Neural cell (in vitro differentiated cells): ENCODE results near the gene SAMD9. TPM values are rescaled to one million over a fixed set of nuclear protein-coding genes. Genes with fewer than 3 reads are reported as not detected.

Source experiments
- H2AFZ ChIP-seq: fragments of 200-600, 300-800 bp; sonication (generic), shearing (Covaris generic); 2 replicates; pipeline ENCODE4 v1.6.0; 2014; ENCODE audit warnings: low read depth, mild to moderate bottlenecking, antibody characterized with exemption, low read length, moderate library complexity
- H3F3A ChIP-seq: fragments of 200-600 bp; shearing (Covaris generic); 2 replicates; pipeline ENCODE4 v1.6.1; 2016; ENCODE audit warnings: mild to moderate bottlenecking, moderate library complexity, mixed read lengths, antibody characterized with exemption, low read length; ENCODE audit not compliant: insufficient read depth, poor library complexity, severe bottlenecking
- H3K27ac ChIP-seq: fragments of 200-600, 300-800 bp; sonication (generic), shearing (Covaris generic); 2 replicates; pipeline ENCODE4 v1.5.1; 2014; ENCODE audit warnings: mild to moderate bottlenecking, low read length, moderate library complexity
- H3K27me3 ChIP-seq: fragments of 300-800, 200-600 bp; sonication (generic), shearing (Covaris generic); 2 replicates; pipeline ENCODE4 v1.6.0; 2014; ENCODE audit warnings: mild to moderate bottlenecking, low read depth, low read length, moderate library complexity; ENCODE audit not compliant: insufficient read depth
- H3K36me3 ChIP-seq: fragments of 300-800, 200-600 bp; sonication (generic), shearing (Covaris generic); 2 replicates; pipeline ENCODE4 v1.5.1; 2014; ENCODE audit warnings: mild to moderate bottlenecking, antibody characterized with exemption, low read length, moderate library complexity; ENCODE audit not compliant: insufficient read depth
- H3K4me2 ChIP-seq: fragments of 300-800, 200-600 bp; sonication (generic), shearing (Covaris generic); 2 replicates; pipeline ENCODE4 v1.6.0; 2014; ENCODE audit warnings: mild to moderate bottlenecking, low read length
- H3K4me3 ChIP-seq: fragments of 300-800, 200-600 bp; sonication (generic), shearing (Covaris generic); 2 replicates; pipeline ENCODE4 v1.5.1; 2014; ENCODE audit warnings: mild to moderate bottlenecking, low read length, moderate library complexity
- H3K79me2 ChIP-seq: fragments of 200-600 bp; shearing (Covaris generic); replicated peaks from 2 replicates; pipeline ENCODE4 v1.6.0; 2014; ENCODE audit warnings: mild to moderate bottlenecking, low read length, moderate library complexity; ENCODE audit not compliant: insufficient read depth
- H3K9ac ChIP-seq: fragments of 300-800, 200-600 bp; sonication (generic), shearing (Covaris generic); 2 replicates; pipeline ENCODE4 v1.6.1; 2016; ENCODE audit warnings: mild to moderate bottlenecking, low read length, mixed read lengths
- H3K9me2 ChIP-seq: fragments of 200-600 bp; shearing (Covaris generic); 2 replicates; pipeline ENCODE4 v1.6.1; 2016; ENCODE audit warnings: mild to moderate bottlenecking, low read length, mixed read lengths; ENCODE audit not compliant: insufficient read depth
- H3K9me3 ChIP-seq: fragments of 200-600, 300-800 bp; sonication (generic), shearing (Covaris generic); 2 replicates; pipeline ENCODE4 v1.6.1; 2016; ENCODE audit warnings: mild to moderate bottlenecking, mixed run types, low read length, moderate library complexity, mixed read lengths
- H4K20me1 ChIP-seq: fragments of 200-600 bp; shearing (Covaris generic); 2 replicates; pipeline ENCODE4 v1.6.1; 2016; ENCODE audit warnings: mild to moderate bottlenecking, mixed run types; ENCODE audit not compliant: insufficient read depth
- EP300 ChIP-seq: fragments of 450-650 bp; conservative IDR thresholded peaks from 2 replicates; pipeline ENCODE4 v1.6.1; 2014; ENCODE audit warnings: antibody characterized with exemption, mild to moderate bottlenecking, moderate library complexity; ENCODE audit not compliant: poor library complexity, severe bottlenecking
- EZH2 ChIP-seq: fragments of 200-600, 300-800 bp; shearing (Covaris generic), sonication (generic); IDR thresholded peaks from 2 replicates; pipeline ENCODE4 v1.6.1; 2014; ENCODE audit warnings: antibody characterized with exemption, low read length, borderline replicate concordance, mild to moderate bottlenecking; ENCODE audit not compliant: insufficient read depth, poor library complexity, severe bottlenecking
- MXI1 ChIP-seq: fragments of 450-650 bp; conservative IDR thresholded peaks from 2 replicates; pipeline ENCODE4 v1.6.1; 2014; ENCODE audit warnings: antibody characterized with exemption, mild to moderate bottlenecking; ENCODE audit not compliant: poor library complexity, severe bottlenecking
- POLR2AphosphoS5 ChIP-seq: IDR thresholded peaks from 2 replicates; pipeline ENCODE4 v1.6.1; 2012
- RAD21 ChIP-seq: fragments of 450-650 bp; conservative IDR thresholded peaks from 2 replicates; pipeline ENCODE4 v1.6.1; 2014; ENCODE audit warnings: antibody characterized with exemption, mild to moderate bottlenecking, moderate library complexity
- REST ChIP-seq: IDR thresholded peaks from 2 replicates; pipeline ENCODE4 v1.6.1; 2012; ENCODE audit warnings: borderline replicate concordance
- SMC3 ChIP-seq: fragments of 450-650 bp; conservative IDR thresholded peaks from 2 replicates; pipeline ENCODE4 v1.6.1; 2014; ENCODE audit warnings: antibody characterized with exemption, mild to moderate bottlenecking, moderate library complexity; ENCODE audit not compliant: poor library complexity
- TAF1 ChIP-seq: IDR thresholded peaks from 2 replicates; pipeline ENCODE4 v1.6.1; 2012; ENCODE audit warnings: low read depth
- polyA plus RNA-seq: library from polyadenylated mRNA; depleted of rRNA; stranded (reverse); fragments of >200 nt; gene quantifications from 2 replicates; pipeline ENCODE4 v1.2.3, GENCODE V29; 2014
- TF ChIP-seq, protein P1 (sequence below): fragments of 450-650 bp; IDR thresholded peaks from 2 replicates; pipeline ENCODE4 v1.5.1; 2014; ENCODE audit warnings: antibody characterized with exemption, mild to moderate bottlenecking, moderate library complexity; ENCODE audit not compliant: poor library complexity, severe bottlenecking

The SAMD9 gene
- polyA plus RNA-seq, 1 donor from 2014 or later = not detected

DNA sequence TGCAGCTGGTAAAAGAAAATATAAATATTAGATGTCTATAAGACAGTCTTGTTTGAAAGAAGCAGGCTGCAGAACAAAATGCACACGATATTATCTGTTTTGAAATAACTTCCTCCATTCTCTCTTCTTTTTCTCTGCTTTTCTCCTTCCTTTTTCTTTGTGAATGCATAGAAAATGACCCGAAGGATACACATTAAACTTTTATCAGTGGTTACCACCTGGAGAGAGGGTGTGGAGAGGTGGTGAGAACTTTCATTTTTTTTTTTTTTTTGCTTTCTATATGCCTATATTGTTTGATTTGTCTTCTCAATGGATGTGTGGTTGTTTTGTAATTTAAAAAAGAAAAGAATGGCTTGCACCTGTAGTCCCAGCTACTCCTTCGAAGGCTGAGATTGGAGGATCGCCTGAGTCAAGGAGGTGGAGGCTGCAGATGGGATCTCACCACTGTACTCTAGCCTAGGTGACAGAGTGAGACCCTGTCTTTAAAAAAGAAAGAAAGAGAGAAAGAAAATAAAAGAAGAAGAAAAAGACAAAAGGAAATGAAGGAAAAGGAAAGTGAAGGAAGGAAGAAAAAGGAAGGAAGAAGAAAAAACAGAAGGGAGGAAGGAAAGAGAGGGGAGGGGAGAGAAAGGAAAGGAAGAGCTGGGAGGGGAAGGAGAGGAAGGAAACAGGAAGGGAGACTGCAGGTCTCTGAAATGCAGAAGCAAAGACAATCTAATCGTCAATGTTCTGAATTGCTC, 64.4 kb downstream of the SAMD9 start:
- no peaks in the 10 kb centered on the region for H3K36me3 ChIP-seq
- H3K9ac ChIP-seq = no peak overlapping the region
- H3F3A ChIP-seq = no peaks in the 10 kb centered on the region
- no peak overlapping the region for H3K4me2 ChIP-seq
- H3K27ac ChIP-seq = no peak overlapping the region
- H3K9me2 ChIP-seq = no peaks in the 10 kb centered on the region
- H4K20me1 ChIP-seq = no peaks in the 10 kb centered on the region
- H3K9me3 ChIP-seq = no peaks in the 10 kb centered on the region
- no peaks in the 10 kb centered on the region for H3K79me2 ChIP-seq
- H2AFZ ChIP-seq = no peak overlapping the region
- TF ChIP-seq RAD21 (no peak), POLR2AphosphoS5 (no peak)
- no peak overlapping the region for H3K4me3 ChIP-seq
- no peaks in the 10 kb centered on the region for H3K27me3 ChIP-seq

- Histone ChIP-seq H3K27me3 (no peaks in the 10 kb centered on the region), H3K9me2 (no peaks in the 10 kb centered on the region), H3K36me3 (no peaks in the 10 kb centered on the region), H3K9ac (no peak overlapping the region), H3F3A (no peaks in the 10 kb centered on the region), H3K27ac (no peak overlapping the region), H2AFZ (no peak overlapping the region), H3K4me2 (no peak overlapping the region), H3K4me3 (no peak overlapping the region), H3K79me2 (no peaks in the 10 kb centered on the region), H3K9me3 (no peaks in the 10 kb centered on the region), H4K20me1 (no peaks in the 10 kb centered on the region)
- TF ChIP-seq EP300 (no peak), RAD21 (no peak), REST (no peak), TAF1 (no peak), MXI1 (no peak), SMC3 (no peak), EZH2 (no peak), POLR2AphosphoS5 (no peak)
- TF ChIP-seq, protein P1, sequence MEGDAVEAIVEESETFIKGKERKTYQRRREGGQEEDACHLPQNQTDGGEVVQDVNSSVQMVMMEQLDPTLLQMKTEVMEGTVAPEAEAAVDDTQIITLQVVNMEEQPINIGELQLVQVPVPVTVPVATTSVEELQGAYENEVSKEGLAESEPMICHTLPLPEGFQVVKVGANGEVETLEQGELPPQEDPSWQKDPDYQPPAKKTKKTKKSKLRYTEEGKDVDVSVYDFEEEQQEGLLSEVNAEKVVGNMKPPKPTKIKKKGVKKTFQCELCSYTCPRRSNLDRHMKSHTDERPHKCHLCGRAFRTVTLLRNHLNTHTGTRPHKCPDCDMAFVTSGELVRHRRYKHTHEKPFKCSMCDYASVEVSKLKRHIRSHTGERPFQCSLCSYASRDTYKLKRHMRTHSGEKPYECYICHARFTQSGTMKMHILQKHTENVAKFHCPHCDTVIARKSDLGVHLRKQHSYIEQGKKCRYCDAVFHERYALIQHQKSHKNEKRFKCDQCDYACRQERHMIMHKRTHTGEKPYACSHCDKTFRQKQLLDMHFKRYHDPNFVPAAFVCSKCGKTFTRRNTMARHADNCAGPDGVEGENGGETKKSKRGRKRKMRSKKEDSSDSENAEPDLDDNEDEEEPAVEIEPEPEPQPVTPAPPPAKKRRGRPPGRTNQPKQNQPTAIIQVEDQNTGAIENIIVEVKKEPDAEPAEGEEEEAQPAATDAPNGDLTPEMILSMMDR = no peak
Observed at GRCh38 chr7:93051660-93052059, 66.1 kb downstream of the SAMD9 start.

Other genes starting within 250 kb of the SAMD9 start
- 0.10 TPM in 1 of 2 replicates, not detected in the other for gene SAMD9L, start 30.4 kb upstream of the SAMD9 start, polyA plus RNA-seq
- gene HEPACAM2, start 108.5 kb upstream of the SAMD9 start, polyA plus RNA-seq = 0.24 and 0.35 TPM in 2 replicates
- gene VPS50, start 114.4 kb upstream of the SAMD9 start, polyA plus RNA-seq = 58.2 and 61.9 TPM in 2 replicates